Measurements from ENCODE around the gene NTHL1. TPM values are rescaled to one million over a fixed set of nuclear protein-coding genes. Genes with fewer than 3 reads are reported as not detected.

NTHL1 gene
- total and polyA plus RNA-seq, 2 of the 8 experiments (the other 6 are each of a cell fraction or from before 2014, with no cell fraction given): 70.9 to 150 TPM

GRCh38 chr16:2040787-2041522 is 6.7 kb downstream of the NTHL1 start (continued):
- TF ChIP-seq, protein P1, sequence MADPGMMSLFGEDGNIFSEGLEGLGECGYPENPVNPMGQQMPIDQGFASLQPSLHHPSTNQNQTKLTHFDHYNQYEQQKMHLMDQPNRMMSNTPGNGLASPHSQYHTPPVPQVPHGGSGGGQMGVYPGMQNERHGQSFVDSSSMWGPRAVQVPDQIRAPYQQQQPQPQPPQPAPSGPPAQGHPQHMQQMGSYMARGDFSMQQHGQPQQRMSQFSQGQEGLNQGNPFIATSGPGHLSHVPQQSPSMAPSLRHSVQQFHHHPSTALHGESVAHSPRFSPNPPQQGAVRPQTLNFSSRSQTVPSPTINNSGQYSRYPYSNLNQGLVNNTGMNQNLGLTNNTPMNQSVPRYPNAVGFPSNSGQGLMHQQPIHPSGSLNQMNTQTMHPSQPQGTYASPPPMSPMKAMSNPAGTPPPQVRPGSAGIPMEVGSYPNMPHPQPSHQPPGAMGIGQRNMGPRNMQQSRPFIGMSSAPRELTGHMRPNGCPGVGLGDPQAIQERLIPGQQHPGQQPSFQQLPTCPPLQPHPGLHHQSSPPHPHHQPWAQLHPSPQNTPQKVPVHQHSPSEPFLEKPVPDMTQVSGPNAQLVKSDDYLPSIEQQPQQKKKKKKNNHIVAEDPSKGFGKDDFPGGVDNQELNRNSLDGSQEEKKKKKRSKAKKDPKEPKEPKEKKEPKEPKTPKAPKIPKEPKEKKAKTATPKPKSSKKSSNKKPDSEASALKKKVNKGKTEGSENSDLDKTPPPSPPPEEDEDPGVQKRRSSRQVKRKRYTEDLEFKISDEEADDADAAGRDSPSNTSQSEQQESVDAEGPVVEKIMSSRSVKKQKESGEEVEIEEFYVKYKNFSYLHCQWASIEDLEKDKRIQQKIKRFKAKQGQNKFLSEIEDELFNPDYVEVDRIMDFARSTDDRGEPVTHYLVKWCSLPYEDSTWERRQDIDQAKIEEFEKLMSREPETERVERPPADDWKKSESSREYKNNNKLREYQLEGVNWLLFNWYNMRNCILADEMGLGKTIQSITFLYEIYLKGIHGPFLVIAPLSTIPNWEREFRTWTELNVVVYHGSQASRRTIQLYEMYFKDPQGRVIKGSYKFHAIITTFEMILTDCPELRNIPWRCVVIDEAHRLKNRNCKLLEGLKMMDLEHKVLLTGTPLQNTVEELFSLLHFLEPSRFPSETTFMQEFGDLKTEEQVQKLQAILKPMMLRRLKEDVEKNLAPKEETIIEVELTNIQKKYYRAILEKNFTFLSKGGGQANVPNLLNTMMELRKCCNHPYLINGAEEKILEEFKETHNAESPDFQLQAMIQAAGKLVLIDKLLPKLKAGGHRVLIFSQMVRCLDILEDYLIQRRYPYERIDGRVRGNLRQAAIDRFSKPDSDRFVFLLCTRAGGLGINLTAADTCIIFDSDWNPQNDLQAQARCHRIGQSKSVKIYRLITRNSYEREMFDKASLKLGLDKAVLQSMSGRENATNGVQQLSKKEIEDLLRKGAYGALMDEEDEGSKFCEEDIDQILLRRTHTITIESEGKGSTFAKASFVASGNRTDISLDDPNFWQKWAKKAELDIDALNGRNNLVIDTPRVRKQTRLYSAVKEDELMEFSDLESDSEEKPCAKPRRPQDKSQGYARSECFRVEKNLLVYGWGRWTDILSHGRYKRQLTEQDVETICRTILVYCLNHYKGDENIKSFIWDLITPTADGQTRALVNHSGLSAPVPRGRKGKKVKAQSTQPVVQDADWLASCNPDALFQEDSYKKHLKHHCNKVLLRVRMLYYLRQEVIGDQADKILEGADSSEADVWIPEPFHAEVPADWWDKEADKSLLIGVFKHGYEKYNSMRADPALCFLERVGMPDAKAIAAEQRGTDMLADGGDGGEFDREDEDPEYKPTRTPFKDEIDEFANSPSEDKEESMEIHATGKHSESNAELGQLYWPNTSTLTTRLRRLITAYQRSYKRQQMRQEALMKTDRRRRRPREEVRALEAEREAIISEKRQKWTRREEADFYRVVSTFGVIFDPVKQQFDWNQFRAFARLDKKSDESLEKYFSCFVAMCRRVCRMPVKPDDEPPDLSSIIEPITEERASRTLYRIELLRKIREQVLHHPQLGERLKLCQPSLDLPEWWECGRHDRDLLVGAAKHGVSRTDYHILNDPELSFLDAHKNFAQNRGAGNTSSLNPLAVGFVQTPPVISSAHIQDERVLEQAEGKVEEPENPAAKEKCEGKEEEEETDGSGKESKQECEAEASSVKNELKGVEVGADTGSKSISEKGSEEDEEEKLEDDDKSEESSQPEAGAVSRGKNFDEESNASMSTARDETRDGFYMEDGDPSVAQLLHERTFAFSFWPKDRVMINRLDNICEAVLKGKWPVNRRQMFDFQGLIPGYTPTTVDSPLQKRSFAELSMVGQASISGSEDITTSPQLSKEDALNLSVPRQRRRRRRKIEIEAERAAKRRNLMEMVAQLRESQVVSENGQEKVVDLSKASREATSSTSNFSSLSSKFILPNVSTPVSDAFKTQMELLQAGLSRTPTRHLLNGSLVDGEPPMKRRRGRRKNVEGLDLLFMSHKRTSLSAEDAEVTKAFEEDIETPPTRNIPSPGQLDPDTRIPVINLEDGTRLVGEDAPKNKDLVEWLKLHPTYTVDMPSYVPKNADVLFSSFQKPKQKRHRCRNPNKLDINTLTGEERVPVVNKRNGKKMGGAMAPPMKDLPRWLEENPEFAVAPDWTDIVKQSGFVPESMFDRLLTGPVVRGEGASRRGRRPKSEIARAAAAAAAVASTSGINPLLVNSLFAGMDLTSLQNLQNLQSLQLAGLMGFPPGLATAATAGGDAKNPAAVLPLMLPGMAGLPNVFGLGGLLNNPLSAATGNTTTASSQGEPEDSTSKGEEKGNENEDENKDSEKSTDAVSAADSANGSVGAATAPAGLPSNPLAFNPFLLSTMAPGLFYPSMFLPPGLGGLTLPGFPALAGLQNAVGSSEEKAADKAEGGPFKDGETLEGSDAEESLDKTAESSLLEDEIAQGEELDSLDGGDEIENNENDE (IDR thresholded peaks at IDR 0.05; ENCODE audit: insufficient replicate concordance, low read length): no peak
- no peak for TF ChIP-seq JUND (IDR thresholded peaks at IDR 0.05; ENCODE audit: low read length)
- no peak for TF ChIP-seq BACH1 (IDR thresholded peaks at IDR 0.05; ENCODE audit: low read length)
- no peak for TF ChIP-seq CREB1 (IDR thresholded peaks at IDR 0.05)
- no peak for TF ChIP-seq EP300 (IDR thresholded peaks at IDR 0.05; ENCODE audit: borderline replicate concordance in 1 of 2, low read depth in 2 of 2, low read length in 2 of 2)
- no peak for TF ChIP-seq SAP30 (IDR thresholded peaks at IDR 0.05; ENCODE audit: insufficient read depth, insufficient replicate concordance, low read length)
- no peak for TF ChIP-seq CBX8 (IDR thresholded peaks at IDR 0.05; ENCODE audit: borderline replicate concordance, low read depth, low read length)
- no peak for TF ChIP-seq SIX5 (IDR thresholded peaks at IDR 0.05; ENCODE audit: low read depth, low read length)
- no peak for TF ChIP-seq TAF1 (IDR thresholded peaks at IDR 0.05; ENCODE audit: low read depth, low read length)

Data from H1 (cell line).